GM23338 (cell line): ENCODE results near the gene DCTN1.

Experiments
- CREB1 ChIP-seq: fragments of 250-450 bp; sonication (Bioruptor Pico); IDR thresholded peaks from 2 replicates; pipeline ENCODE4 v1.5.0; 2020; ENCODE audit warnings: low read depth, mild to moderate bottlenecking, moderate library complexity
- EZH2 ChIP-seq: fragments of 200-600 bp; sonication (generic); IDR thresholded peaks from one replicate; pipeline ENCODE4 v1.8.0; 2017; ENCODE audit warnings: antibody characterized with exemption, mild to moderate bottlenecking, low read depth; ENCODE audit not compliant: unreplicated experiment
- EZH2phosphoT487 ChIP-seq: fragments of 200-600 bp; sonication (generic); IDR thresholded peaks from one replicate; pipeline ENCODE4 v1.8.1; 2018; ENCODE audit warnings: antibody characterized with exemption; ENCODE audit not compliant: unreplicated experiment
- JUNB ChIP-seq: IDR thresholded peaks from one replicate; pipeline ENCODE4 v1.6.1; 2016; ENCODE audit warnings: antibody characterized with exemption; ENCODE audit not compliant: unreplicated experiment
- NANOG ChIP-seq: IDR thresholded peaks from 2 replicates; pipeline ENCODE4 v1.6.1; 2016; ENCODE audit warnings: antibody characterized with exemption, borderline replicate concordance
- POLR2AphosphoS5 ChIP-seq: IDR thresholded peaks from 2 replicates; pipeline ENCODE4 v1.6.1; 2016; ENCODE audit warnings: antibody characterized with exemption, low read depth
- STAT1 ChIP-seq: IDR thresholded peaks from one replicate; pipeline ENCODE4 v1.6.1; 2016; ENCODE audit warnings: antibody characterized with exemption; ENCODE audit not compliant: unreplicated experiment
- ZNF114 ChIP-seq: fragments of 250-450 bp; sonication (Bioruptor Pico); IDR thresholded peaks from 2 replicates; pipeline ENCODE4 v1.5.0; 2020; ENCODE audit warnings: mild to moderate bottlenecking, moderate library complexity
- ZNF331 ChIP-seq: fragments of 250-450 bp; sonication (Bioruptor Pico); IDR thresholded peaks from 2 replicates; pipeline ENCODE4 v1.5.0; 2020; ENCODE audit warnings: low read depth, mild to moderate bottlenecking, moderate library complexity
- TF ChIP-seq, protein P1 (sequence below), 2 experiments: fragments of 200-600 bp in 1 of 2; sonication (generic) in 1 of 2; conservative IDR thresholded peaks; 2 replicates each; pipeline versions ENCODE4 v1.5.1 to v1.6.1; 2016 to 2017; ENCODE audit warnings: antibody characterized with exemption in 2 of 2, low read depth in 2 of 2, mild to moderate bottlenecking in 2 of 2, moderate library complexity in 1 of 2
- TF ChIP-seq, protein P2 (sequence below): IDR thresholded peaks from one replicate; pipeline ENCODE4 v1.6.1; 2018; ENCODE audit warnings: antibody characterized with exemption; ENCODE audit not compliant: unreplicated experiment
- TF ChIP-seq, protein P3 (sequence below): IDR thresholded peaks from 2 replicates; pipeline ENCODE4 v1.6.1; 2016; ENCODE audit warnings: antibody characterized with exemption

DNA sequence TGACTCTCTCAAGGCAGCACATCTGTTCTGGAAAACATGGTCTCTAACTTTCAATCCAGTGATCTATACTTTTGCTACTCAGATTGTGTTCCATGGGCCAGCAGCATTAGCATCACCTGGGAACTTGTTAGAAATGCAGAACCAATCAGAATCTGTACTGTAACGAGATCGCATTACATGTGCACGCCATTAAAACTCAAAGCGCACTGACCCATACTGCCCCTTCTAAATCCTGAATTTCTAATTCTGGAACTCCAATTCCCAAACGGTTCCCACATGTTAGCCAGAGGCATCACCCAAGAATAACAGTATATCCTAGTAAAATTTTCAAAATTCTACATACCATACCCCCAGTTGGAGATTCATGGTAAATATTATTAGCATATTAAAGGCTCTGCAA lies 10.5 kb upstream of the DCTN1 start:
- TF ChIP-seq, protein P1, sequence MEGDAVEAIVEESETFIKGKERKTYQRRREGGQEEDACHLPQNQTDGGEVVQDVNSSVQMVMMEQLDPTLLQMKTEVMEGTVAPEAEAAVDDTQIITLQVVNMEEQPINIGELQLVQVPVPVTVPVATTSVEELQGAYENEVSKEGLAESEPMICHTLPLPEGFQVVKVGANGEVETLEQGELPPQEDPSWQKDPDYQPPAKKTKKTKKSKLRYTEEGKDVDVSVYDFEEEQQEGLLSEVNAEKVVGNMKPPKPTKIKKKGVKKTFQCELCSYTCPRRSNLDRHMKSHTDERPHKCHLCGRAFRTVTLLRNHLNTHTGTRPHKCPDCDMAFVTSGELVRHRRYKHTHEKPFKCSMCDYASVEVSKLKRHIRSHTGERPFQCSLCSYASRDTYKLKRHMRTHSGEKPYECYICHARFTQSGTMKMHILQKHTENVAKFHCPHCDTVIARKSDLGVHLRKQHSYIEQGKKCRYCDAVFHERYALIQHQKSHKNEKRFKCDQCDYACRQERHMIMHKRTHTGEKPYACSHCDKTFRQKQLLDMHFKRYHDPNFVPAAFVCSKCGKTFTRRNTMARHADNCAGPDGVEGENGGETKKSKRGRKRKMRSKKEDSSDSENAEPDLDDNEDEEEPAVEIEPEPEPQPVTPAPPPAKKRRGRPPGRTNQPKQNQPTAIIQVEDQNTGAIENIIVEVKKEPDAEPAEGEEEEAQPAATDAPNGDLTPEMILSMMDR (conservative IDR thresholded peaks at IDR 0.05; ENCODE audit: low read depth in 2 of 2): no peak
- TF ChIP-seq, protein P2, sequence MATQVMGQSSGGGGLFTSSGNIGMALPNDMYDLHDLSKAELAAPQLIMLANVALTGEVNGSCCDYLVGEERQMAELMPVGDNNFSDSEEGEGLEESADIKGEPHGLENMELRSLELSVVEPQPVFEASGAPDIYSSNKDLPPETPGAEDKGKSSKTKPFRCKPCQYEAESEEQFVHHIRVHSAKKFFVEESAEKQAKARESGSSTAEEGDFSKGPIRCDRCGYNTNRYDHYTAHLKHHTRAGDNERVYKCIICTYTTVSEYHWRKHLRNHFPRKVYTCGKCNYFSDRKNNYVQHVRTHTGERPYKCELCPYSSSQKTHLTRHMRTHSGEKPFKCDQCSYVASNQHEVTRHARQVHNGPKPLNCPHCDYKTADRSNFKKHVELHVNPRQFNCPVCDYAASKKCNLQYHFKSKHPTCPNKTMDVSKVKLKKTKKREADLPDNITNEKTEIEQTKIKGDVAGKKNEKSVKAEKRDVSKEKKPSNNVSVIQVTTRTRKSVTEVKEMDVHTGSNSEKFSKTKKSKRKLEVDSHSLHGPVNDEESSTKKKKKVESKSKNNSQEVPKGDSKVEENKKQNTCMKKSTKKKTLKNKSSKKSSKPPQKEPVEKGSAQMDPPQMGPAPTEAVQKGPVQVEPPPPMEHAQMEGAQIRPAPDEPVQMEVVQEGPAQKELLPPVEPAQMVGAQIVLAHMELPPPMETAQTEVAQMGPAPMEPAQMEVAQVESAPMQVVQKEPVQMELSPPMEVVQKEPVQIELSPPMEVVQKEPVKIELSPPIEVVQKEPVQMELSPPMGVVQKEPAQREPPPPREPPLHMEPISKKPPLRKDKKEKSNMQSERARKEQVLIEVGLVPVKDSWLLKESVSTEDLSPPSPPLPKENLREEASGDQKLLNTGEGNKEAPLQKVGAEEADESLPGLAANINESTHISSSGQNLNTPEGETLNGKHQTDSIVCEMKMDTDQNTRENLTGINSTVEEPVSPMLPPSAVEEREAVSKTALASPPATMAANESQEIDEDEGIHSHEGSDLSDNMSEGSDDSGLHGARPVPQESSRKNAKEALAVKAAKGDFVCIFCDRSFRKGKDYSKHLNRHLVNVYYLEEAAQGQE: no peak
- TF ChIP-seq POLR2AphosphoS5 (no peak), EZH2 (no peak), ZNF331 (CRISPR knock-in tag) (no peak), CREB1 (CRISPR knock-in tag) (no peak), JUNB (no peak), ZNF114 (CRISPR knock-in tag) (no peak), EZH2phosphoT487 (no peak), NANOG (no peak), STAT1 (no peak)
- TF ChIP-seq, protein P3, sequence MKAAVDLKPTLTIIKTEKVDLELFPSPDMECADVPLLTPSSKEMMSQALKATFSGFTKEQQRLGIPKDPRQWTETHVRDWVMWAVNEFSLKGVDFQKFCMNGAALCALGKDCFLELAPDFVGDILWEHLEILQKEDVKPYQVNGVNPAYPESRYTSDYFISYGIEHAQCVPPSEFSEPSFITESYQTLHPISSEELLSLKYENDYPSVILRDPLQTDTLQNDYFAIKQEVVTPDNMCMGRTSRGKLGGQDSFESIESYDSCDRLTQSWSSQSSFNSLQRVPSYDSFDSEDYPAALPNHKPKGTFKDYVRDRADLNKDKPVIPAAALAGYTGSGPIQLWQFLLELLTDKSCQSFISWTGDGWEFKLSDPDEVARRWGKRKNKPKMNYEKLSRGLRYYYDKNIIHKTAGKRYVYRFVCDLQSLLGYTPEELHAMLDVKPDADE: no peak
